ENCODE data around the gene PRKAR1B.

- TF ChIP-seq EZH2 (IDR thresholded peaks at IDR 0.05; ENCODE audit: insufficient read depth, low read length) (no peak), CTCF (IDR thresholded peaks at IDR 0.05; ENCODE audit: insufficient read depth, low read depth, low read length) (no peak)
Observed at GRCh38 chr7:772005-772294, 44.9 kb upstream of the PRKAR1B start.

Data from astrocyte (in vitro differentiated cells and primary cell).